Adrenal gland (tissue), 12 donors: ENCODE data around the gene DGAT2. TPM values are rescaled to one million over a fixed set of nuclear protein-coding genes. Genes with fewer than 3 reads are reported as not detected.

Experiments used
- DNase-seq, 7 donors: peaks; one replicate each; pipeline ENCODE4 v3.0.0-alpha.2; 2019 to 2020
- H3K27ac ChIP-seq, 5 donors: fragments of 200-600 bp; sonication (generic) in 4 of 5; 1 replicate in 3 of 5; 2 replicates in 2 of 5; pipeline versions ENCODE4 v1.5.1 to v1.8.0; 2016 to 2020; ENCODE audit warnings: mild to moderate bottlenecking in 1 of 5
- H3K27me3 ChIP-seq: fragments of 200-600 bp; 2 replicates; pipeline ENCODE4 v1.8.0; 2021
- H3K36me3 ChIP-seq, 2 donors: fragments of 200-600 bp; replicated peaks in 1 of 2; 1 replicate in 1 of 2; 2 replicates in 1 of 2; pipeline versions ENCODE4 v1.5.1 to v1.8.0; 2018 to 2022
- H3K4me1 ChIP-seq, 2 donors: fragments of 200-600 bp; replicated peaks in 1 of 2; 1 replicate in 1 of 2; 2 replicates in 1 of 2; pipeline versions ENCODE4 v1.5.1 to v1.8.0; 2018 to 2021
- H3K4me3 ChIP-seq, 4 donors: fragments of 200-600 bp; sonication (generic) in 3 of 4; one replicate each; pipeline ENCODE4 v1.5.1; 2016 to 2018
- H3K9me3 ChIP-seq, 3 donors: fragments of 200-600 bp; sonication (generic) in 1 of 3; replicated peaks in 1 of 3; 1 replicate in 2 of 3; 2 replicates in 1 of 3; pipeline versions ENCODE4 v1.5.1 to v1.8.0; 2016 to 2021
- POLR2A ChIP-seq, 2 donors: fragments of 450-650 bp; IDR thresholded peaks; one replicate each; pipeline ENCODE4 v1.6.1; 2017; ENCODE audit warnings: antibody characterized with exemption in 2 of 2, mild to moderate bottlenecking in 2 of 2, moderate library complexity in 1 of 2
- WGBS, 4 donors: extraction: QIAGEN DNeasy Blood & Tissue Kit in 2 of 4; methylation state at CpG; one replicate each; pipeline versions ENCODE4 v1.1.5 to v1.1.7; 2013 to 2017; 5-methylcytosine and 5-hydroxymethylcytosine counted together
- intact Hi-C, 2 donors: fragments of 100-400 bp; cut with DNase I; formaldehyde crosslinking; loops; one replicate each; pipeline versions ENCODE4 v1.14.1 to v1.15.0; 2022 to 2023
- polyA plus RNA-seq, 3 donors: library from polyadenylated mRNA; stranded (reverse); fragments of 200-250 nt in 2 of 3; fragments of 350-450 nt in 1 of 3; fragmentation: Illumina TruSeq in 1 of 3; extraction: RNeasy Lipid Tissue Mini Kit (QIAGEN cat#74804) in 1 of 3; gene quantifications; one replicate each; pipeline ENCODE4 v1.2.3, GENCODE V29; 2013 to 2014
- total RNA-seq, 9 donors: library from RNA; depleted of rRNA in 4 of 9; stranded (reverse); fragments of >200 nt in 4 of 9; fragments of 120-200 nt in 1 of 9; fragmentation: NEBNext Ultra II Directional in 1 of 9; extraction: Animal tissue kit (Norgen Biotek cat#: 25700) in 1 of 9; gene quantifications; one replicate each; pipeline versions ENCODE4 v1.1.0 to v1.2.4, GENCODE V29; 2013 to 2023
- TF ChIP-seq, protein P1 (sequence below), 6 experiments: fragments of 450-650 bp in 4 of 6; fragments of 200-600 bp in 2 of 6; sonication (generic) in 1 of 6; IDR thresholded peaks; 1 replicate in 5 of 6; 2 replicates in 1 of 6; pipeline versions ENCODE4 v1.5.1 to v1.8.0; 2016 to 2021; ENCODE audit warnings: antibody characterized with exemption in 6 of 6, mild to moderate bottlenecking in 2 of 6, moderate library complexity in 1 of 6
- donor health status: healthy with polysubstance abuse.
- donor health status: Bipolar disorder and iron deficiency.
- donor health status: DM: yes; HTN: yes; CAD: no.
- donor health status: DM: no; HTN: no; CAD: no.
- donor health status: DM: no; HTN: no; CAD: no.
- donor health status: DM: yes; HTN: yes; CAD: no.

Gene DGAT2
- total and polyA plus RNA-seq, 12 donors, result 2.1 to 79.2 (median 7.5) TPM

GRCh38 chr11:75781831-75782230 is 13.3 kb downstream of the DGAT2 start:
- DNase-seq, result no peak
- no peaks in the 10 kb centered on the region for H3K36me3 ChIP-seq
- no peaks in the 10 kb centered on the region for H3K4me1 ChIP-seq
- H3K27me3 ChIP-seq, result no peaks in the 10 kb centered on the region
- TF ChIP-seq, protein P1, sequence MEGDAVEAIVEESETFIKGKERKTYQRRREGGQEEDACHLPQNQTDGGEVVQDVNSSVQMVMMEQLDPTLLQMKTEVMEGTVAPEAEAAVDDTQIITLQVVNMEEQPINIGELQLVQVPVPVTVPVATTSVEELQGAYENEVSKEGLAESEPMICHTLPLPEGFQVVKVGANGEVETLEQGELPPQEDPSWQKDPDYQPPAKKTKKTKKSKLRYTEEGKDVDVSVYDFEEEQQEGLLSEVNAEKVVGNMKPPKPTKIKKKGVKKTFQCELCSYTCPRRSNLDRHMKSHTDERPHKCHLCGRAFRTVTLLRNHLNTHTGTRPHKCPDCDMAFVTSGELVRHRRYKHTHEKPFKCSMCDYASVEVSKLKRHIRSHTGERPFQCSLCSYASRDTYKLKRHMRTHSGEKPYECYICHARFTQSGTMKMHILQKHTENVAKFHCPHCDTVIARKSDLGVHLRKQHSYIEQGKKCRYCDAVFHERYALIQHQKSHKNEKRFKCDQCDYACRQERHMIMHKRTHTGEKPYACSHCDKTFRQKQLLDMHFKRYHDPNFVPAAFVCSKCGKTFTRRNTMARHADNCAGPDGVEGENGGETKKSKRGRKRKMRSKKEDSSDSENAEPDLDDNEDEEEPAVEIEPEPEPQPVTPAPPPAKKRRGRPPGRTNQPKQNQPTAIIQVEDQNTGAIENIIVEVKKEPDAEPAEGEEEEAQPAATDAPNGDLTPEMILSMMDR (IDR thresholded peaks at IDR 0.05), result no peak
- no peaks in the 10 kb centered on the region for H3K9me3 ChIP-seq
- intact Hi-C loops, result no loop called here
- no peak overlapping the region for H3K4me3 ChIP-seq
- H3K27ac ChIP-seq, result no peak overlapping the region
- WGBS, 4 donors, result 91 to 95% (median 93%) methylated on average over 9 of the region's 9 CpGs

DNA sequence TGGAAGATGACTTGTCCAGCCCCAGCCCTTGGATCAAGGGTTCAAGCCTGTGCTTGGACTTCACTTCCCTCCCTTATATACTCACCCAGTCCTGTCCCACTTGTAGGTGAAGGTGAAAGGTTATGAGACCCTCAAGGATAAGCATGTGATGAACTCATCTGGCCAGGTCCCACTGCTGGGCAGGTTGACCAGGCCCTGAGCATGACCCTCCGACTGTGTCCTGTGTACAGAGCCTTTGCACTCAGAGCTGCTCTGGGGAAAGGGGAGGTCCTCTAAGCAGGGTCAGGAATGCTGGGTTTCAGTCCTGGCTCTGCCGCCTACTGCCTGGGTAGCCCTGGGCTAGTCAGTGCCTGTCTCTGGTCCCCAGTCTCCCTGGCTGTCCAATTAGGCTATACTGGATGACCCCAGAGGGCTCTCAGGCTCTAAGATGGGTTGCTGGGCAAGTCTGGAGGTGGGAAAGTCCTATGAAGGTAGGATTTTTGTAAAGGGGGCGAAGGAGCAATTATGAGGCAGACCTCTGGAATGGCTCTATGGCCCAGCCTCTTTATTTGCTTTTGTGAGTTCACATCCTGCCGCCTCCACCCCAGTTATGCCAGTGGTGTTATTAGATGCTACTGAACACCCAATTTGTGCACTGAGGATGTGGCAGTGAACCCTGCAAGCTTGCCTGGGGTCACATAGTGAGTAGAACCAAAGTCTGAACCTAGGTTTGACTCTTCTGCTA is 14.1 kb downstream of the DGAT2 start:
- WGBS, 4 donors, result 96% methylated on average over 3 to 4 of the region's 4 CpGs; no CpG with 5 or more reads in 1 of the 4 donors
- Histone ChIP-seq H3K4me3 (no peak overlapping the region), H3K4me1 (no peaks in the 10 kb centered on the region), H3K36me3 (no peaks in the 10 kb centered on the region), H3K27ac (no peak overlapping the region), H3K27me3 (no peaks in the 10 kb centered on the region), H3K9me3 (no peaks in the 10 kb centered on the region)
- intact Hi-C loops, result no loop called here
- TF ChIP-seq, protein P1 (IDR thresholded peaks at IDR 0.05), result no peak
- no peak for TF ChIP-seq POLR2A (IDR thresholded peaks at IDR 0.05)
- DNase-seq, result no peak

- Histone ChIP-seq H3K27me3 (no peaks in the 10 kb centered on the region), H3K9me3 (no peaks in the 10 kb centered on the region), H3K4me1 (no peaks in the 10 kb centered on the region), H3K4me3 (no peak overlapping the region), H3K27ac (no peak overlapping the region), H3K36me3 (no peaks in the 10 kb centered on the region)
- DNase-seq, result no peak
- 77 to 91% (median 84%) methylated on average over 4 of the region's 4 CpGs for WGBS, 4 donors
- TF ChIP-seq, protein P1 (IDR thresholded peaks at IDR 0.05), result no peak
- no peak for TF ChIP-seq POLR2A (IDR thresholded peaks at IDR 0.05)
- intact Hi-C loops, result no loop called here
Measured at GRCh38 chr11:75783416-75784084, 15.0 kb downstream of the DGAT2 start.

DNA sequence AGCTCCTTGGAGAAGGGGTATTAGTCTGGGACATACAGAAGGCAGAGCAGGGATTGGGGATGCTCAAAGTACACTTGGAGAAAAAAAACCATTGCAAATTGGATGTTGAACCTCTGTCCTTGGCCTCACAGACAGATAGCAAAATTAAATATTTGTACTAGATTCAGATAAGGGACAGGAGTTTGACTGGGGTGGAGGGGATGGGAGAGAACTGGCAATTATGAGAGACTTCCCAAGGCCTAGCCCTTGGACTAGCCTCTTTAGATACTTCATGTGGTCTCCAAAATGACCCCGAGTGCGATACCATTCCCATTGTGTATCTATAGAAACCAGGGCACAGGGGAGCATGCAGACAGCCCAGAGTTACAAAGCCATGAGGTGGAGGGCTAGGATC is 15.5 kb downstream of the DGAT2 start:
- H3K27ac ChIP-seq, result no peak overlapping the region
- no peaks in the 10 kb centered on the region for H3K36me3 ChIP-seq
- no peaks in the 10 kb centered on the region for H3K4me1 ChIP-seq
- no peaks in the 10 kb centered on the region for H3K27me3 ChIP-seq
- intact Hi-C loops, result no loop called here
- TF ChIP-seq, protein P1 (IDR thresholded peaks at IDR 0.05), result no peak
- no peak for TF ChIP-seq POLR2A (IDR thresholded peaks at IDR 0.05)
- H3K4me3 ChIP-seq, result no peak overlapping the region
- WGBS, 4 donors, result 76 to 98% (median 92%) methylated on average over 2 of the region's 2 CpGs
- DNase-seq, result no peak
- no peaks in the 10 kb centered on the region for H3K9me3 ChIP-seq
